ENCODE data around the gene TCF7. TPM values are rescaled to one million over a fixed set of nuclear protein-coding genes. Genes with fewer than 3 reads are reported as not detected.

The TCF7 gene
- total RNA-seq, 4 donors from 2014 or later, result 0.98 to 6.6 (median 2.6) TPM

GRCh38 chr5:134140530-134141201 lies 26.2 kb downstream of the TCF7 start:
- no peak for TF ChIP-seq CTCF (IDR thresholded peaks at IDR 0.05; ENCODE audit: low read depth)

GRCh38 chr5:134141331-134142050 lies 27.0 kb downstream of the TCF7 start:
- TF ChIP-seq CTCF (IDR thresholded peaks at IDR 0.05; ENCODE audit: low read depth), result no peak

- no peak for TF ChIP-seq CTCF (IDR thresholded peaks at IDR 0.05; ENCODE audit: low read depth)
Measured at GRCh38 chr5:134142052-134142451, 27.6 kb downstream of the TCF7 start.

DNA sequence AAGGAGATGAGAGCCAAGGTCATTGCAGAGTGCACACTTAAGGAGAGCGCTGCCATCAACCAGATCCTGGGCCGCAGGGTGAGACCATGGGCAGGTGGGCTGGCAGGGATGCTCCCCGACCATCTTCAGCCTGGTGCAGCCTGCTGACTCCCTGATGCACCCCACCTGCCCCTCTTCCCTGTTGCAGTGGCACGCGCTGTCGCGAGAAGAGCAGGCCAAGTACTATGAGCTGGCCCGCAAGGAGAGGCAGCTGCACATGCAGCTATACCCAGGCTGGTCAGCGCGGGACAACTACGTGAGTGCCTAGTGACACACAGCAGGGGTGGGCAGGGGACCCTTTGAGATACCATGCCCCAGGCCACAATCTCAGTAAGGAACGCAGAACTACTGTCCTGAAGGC lies 28.3 kb downstream of the TCF7 start:
- no peak for TF ChIP-seq CTCF (IDR thresholded peaks at IDR 0.05; ENCODE audit: low read depth)

DNA sequence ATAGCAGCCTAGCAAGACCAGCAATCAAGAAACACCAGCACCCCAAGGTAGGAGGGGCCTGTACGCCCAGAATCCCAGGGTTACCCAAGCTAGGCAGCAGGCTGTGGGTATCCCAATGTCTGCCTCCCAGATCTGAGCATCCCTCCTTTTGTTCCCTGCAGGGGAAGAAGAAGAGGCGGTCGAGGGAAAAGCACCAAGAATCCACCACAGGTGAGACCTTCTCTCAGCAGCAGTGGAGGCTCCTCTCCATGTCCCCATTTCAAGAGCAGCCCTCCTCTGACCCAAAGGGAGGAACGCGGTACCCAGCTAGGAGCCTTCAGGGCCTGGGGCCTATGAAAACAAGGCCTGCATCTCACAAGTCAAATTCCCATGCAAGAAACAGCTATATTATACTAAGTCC lies 28.9 kb downstream of the TCF7 start:
- no peak for TF ChIP-seq CTCF (IDR thresholded peaks at IDR 0.05; ENCODE audit: low read depth)

GRCh38 chr5:134143944-134144941 lies 29.8 kb downstream of the TCF7 start:
- no peak for TF ChIP-seq CTCF (IDR thresholded peaks at IDR 0.05; ENCODE audit: low read depth)

Measured in subcutaneous adipose tissue (tissue), 4 donors.